ENCODE measurements around the gene PDXK.

GRCh38 chr21:43764576-43765495 lies 45.9 kb downstream of the PDXK start:
- TF ChIP-seq, protein P1, sequence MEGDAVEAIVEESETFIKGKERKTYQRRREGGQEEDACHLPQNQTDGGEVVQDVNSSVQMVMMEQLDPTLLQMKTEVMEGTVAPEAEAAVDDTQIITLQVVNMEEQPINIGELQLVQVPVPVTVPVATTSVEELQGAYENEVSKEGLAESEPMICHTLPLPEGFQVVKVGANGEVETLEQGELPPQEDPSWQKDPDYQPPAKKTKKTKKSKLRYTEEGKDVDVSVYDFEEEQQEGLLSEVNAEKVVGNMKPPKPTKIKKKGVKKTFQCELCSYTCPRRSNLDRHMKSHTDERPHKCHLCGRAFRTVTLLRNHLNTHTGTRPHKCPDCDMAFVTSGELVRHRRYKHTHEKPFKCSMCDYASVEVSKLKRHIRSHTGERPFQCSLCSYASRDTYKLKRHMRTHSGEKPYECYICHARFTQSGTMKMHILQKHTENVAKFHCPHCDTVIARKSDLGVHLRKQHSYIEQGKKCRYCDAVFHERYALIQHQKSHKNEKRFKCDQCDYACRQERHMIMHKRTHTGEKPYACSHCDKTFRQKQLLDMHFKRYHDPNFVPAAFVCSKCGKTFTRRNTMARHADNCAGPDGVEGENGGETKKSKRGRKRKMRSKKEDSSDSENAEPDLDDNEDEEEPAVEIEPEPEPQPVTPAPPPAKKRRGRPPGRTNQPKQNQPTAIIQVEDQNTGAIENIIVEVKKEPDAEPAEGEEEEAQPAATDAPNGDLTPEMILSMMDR (IDR thresholded peaks at IDR 0.05) = no peak
- TF ChIP-seq POLR2A (IDR thresholded peaks at IDR 0.05) (no peak), POLR2AphosphoS5 (IDR thresholded peaks at IDR 0.05) (no peak)
